BJ (cell line): ENCODE measurements around the gene MRPL38. TPM values are rescaled to one million over a fixed set of nuclear protein-coding genes. Genes with fewer than 3 reads are reported as not detected.
"Not testable (repeated sequence)": the region's sequence is repeated elsewhere in the genome, so short reads cannot be mapped to it uniquely, and the experiment has no call there.

ENCODE experiments used
- CTCF ChIA-PET: fragments of 350-600 bp; formaldehyde crosslinking; extraction: SDS; loops from one replicate; lab custom pipeline; 2021; ENCODE audit warnings: antibody characterized with exemption, inconsistent platforms; lab: Yijun Ruan, JAX
- POLR2A ChIA-PET: fragments of 300-600 bp; sonication (Branson Sonifier 250); formaldehyde crosslinking; extraction: SDS; loops from one replicate; lab custom pipeline; 2021; ENCODE audit warnings: antibody characterized with exemption; lab: Charles Lee
- DNase-seq: peaks from one replicate; pipeline ENCODE4 v3.0.0-alpha.2; 2011; ENCODE audit warnings: low read depth
- H3K27me3 ChIP-seq: 2 replicates; pipeline ENCODE4 v1.6.0; 2011; ENCODE audit warnings: low read length; ENCODE audit not compliant: control insufficient read depth, insufficient read depth
- H3K36me3 ChIP-seq: 2 replicates; pipeline ENCODE4 v1.5.1; 2011; ENCODE audit warnings: low read length; ENCODE audit not compliant: control insufficient read depth, insufficient read depth
- H3K4me3 ChIP-seq: 2 replicates; pipeline ENCODE4 v1.5.1; 2011; ENCODE audit warnings: low read depth, mild to moderate bottlenecking, control low read depth, low read length
- polyA plus RNA-seq: library from polyadenylated mRNA; depleted of rRNA; stranded (reverse); fragments of >200 nt; gene quantifications from 2 replicates; pipeline ENCODE4 v1.2.3, GENCODE V29; 2011
- TF ChIP-seq, protein P1 (sequence below): IDR thresholded peaks from 2 replicates; pipeline ENCODE4 v1.5.1; 2011; ENCODE audit warnings: low read depth, mild to moderate bottlenecking, control low read depth, inconsistent platforms, low read length, moderate library complexity; ENCODE audit not compliant: insufficient read depth

Gene MRPL38
- polyA plus RNA-seq, 1 experiment = 60.9 TPM

- Histone ChIP-seq H3K4me3 (no peak overlapping the region), H3K27me3 (no peaks in the 10 kb centered on the region), H3K36me3 (peaks cover 10% of the 10 kb centered on the region)
- CTCF ChIA-PET = interaction anchor here (0.8 to 1.2 kb wide), 2 partner anchors 25 to 107 kb away, joined by 3 to 4 read pairs; no protein-coding TSS in a partner anchor
- DNase-seq = no peak
- POLR2A ChIA-PET = interaction anchor here (0.6 kb wide), 1 partner anchor 15 kb away, joined by 3 read pairs; no protein-coding TSS in a partner anchor
- TF ChIP-seq, protein P1, sequence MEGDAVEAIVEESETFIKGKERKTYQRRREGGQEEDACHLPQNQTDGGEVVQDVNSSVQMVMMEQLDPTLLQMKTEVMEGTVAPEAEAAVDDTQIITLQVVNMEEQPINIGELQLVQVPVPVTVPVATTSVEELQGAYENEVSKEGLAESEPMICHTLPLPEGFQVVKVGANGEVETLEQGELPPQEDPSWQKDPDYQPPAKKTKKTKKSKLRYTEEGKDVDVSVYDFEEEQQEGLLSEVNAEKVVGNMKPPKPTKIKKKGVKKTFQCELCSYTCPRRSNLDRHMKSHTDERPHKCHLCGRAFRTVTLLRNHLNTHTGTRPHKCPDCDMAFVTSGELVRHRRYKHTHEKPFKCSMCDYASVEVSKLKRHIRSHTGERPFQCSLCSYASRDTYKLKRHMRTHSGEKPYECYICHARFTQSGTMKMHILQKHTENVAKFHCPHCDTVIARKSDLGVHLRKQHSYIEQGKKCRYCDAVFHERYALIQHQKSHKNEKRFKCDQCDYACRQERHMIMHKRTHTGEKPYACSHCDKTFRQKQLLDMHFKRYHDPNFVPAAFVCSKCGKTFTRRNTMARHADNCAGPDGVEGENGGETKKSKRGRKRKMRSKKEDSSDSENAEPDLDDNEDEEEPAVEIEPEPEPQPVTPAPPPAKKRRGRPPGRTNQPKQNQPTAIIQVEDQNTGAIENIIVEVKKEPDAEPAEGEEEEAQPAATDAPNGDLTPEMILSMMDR = no peak
Observed at GRCh38 chr17:75889454-75889853, 15.2 kb downstream of the MRPL38 start.

DNA sequence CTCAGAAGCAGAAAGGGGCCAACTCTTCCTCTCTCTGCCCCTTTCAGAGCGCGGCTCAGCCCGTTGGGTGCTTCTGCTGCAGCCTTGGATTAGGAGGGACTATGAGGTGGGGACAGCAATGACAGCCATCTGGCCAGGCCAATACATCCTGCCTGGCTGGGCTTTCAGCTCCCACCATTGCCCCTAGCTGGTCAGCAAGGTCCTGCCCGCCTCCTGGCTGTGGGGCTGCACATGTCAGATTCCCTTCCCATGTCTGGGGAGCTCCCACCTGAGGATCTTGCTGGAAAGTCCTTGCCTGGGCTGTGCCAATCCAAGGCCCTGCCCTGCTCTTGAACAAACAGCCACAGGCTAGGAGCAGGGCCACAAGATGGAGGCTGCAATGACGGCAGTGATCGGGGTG, 16.2 kb downstream of the MRPL38 start:
- H3K36me3 ChIP-seq = peaks cover 10% of the 10 kb centered on the region
- no peaks in the 10 kb centered on the region for H3K27me3 ChIP-seq
- TF ChIP-seq, protein P1 = no peak
- ChIA-PET CTCF (interaction anchor here (2.4 kb wide), 1 partner anchor 11 kb away, joined by 17 read pairs; the partner anchor contains the start of gene TRIM47), POLR2A (no interaction called here)
- no peak overlapping the region for H3K4me3 ChIP-seq
- no peak for DNase-seq

- H3K27me3 ChIP-seq, H3K4me3 ChIP-seq, DNase-seq, POLR2A ChIA-PET, H3K36me3 ChIP-seq: not testable (repeated sequence)
- CTCF ChIA-PET = interaction anchor here (1.3 to 2.7 kb wide), 3 partner anchors 10 to 30 kb away, joined by 3 to 9 read pairs (median 5); partner anchors contain the start of gene TRIM65
Observed at GRCh38 chr17:75885860-75886259, 18.8 kb downstream of the MRPL38 start.

DNA sequence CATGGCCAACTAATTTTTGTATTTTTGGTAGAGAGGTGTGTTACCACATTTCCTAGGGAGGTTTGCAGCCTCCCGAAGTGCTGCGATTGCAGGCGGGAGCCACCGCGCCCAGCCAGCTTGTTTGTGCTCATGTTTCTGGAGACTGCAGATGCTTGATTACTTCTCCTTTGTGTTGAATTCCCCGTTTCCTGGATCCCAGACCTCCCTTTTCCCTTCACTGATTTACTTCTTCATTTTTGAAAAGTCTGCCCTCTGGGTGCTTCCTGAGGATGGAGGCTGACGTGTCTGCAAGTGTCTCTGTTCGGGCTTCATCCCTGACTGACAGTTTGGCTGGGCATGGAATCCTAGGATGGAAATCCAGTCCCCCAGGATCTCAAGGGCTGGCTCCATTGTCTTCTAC, 19.3 kb downstream of the MRPL38 start:
- TF ChIP-seq, protein P1 = no peak
- DNase-seq = no peak
- Histone ChIP-seq H3K36me3 (peaks cover under 1% of the 10 kb centered on the region; the same call in 1 of the 2 replicates), H3K4me3 (no peak overlapping the region), H3K27me3 (peaks cover 2% of the 10 kb centered on the region; the same call in 1 of the 2 replicates)
- ChIA-PET POLR2A (no interaction called here), CTCF (interaction anchor here (1.4 to 2.7 kb wide), 2 partner anchors 11 to 24 kb away, joined by 5 to 9 read pairs; partner anchors contain the start of gene TRIM65)

- TF ChIP-seq, protein P1 = no peak
- ChIA-PET CTCF (interaction anchor here (0.9 to 1.0 kb wide), 2 partner anchors 26 to 248 kb away, joined by 3 to 4 read pairs; partner anchors contain the start of genes SMIM5 and WBP2), POLR2A (no interaction called here)
- Histone ChIP-seq H3K27me3 (peaks cover 2% of the 10 kb centered on the region; the same call in 1 of the 2 replicates), H3K4me3 (no peak overlapping the region), H3K36me3 (no peaks in the 10 kb centered on the region)
- no peak for DNase-seq
Observed at GRCh38 chr17:75881678-75882454, 22.8 kb downstream of the MRPL38 start.
